NCI-H1694 treated with DMSO at 0.1 percent for 48 hours (cell line): ENCODE results near the gene NUDT1.
"Not testable (repeated sequence)": the region's sequence is repeated elsewhere in the genome, so short reads cannot be mapped to it uniquely, and the experiment has no call there.

ENCODE experiments used
- DNase-seq: peaks from one replicate; lab custom pipeline; 2025; lab: John Stamatoyannopoulos, UW

NUDT1 gene

GRCh38 chr7:2269089-2269990 lies 27.3 kb downstream of the NUDT1 start:
- not testable (repeated sequence) for DNase-seq

DNA sequence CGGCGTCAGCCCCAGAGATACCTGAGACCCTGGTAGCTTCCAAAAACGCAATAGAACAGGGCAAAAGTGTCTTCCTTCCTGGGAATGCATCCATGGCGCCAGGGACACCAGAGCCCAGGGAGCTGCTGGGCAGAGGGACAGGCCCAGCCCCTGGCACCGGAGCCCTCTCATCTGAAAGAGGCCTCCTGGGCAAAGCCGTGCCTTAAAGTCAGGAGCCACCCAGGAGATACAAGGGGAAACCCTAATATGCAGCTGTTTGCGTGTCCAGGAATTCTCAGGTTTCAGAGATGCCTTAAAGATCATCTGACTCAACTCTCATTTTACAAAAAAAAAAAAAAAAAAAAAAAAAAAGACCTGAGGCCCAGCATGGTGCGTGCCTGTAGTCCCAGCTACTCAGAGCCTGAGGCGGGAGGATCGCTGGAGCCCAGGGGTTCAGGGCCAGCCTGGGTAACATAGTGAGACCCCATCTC lies 28.0 kb downstream of the NUDT1 start:
- no peak for DNase-seq

- DNase-seq: no peak
These were observed 28.5 kb downstream of the NUDT1 start for GRCh38 chr7:2270495-2270894.

- no peak for DNase-seq
These were observed 29.4 kb downstream of the NUDT1 start for GRCh38 chr7:2271273-2272026.

DNA sequence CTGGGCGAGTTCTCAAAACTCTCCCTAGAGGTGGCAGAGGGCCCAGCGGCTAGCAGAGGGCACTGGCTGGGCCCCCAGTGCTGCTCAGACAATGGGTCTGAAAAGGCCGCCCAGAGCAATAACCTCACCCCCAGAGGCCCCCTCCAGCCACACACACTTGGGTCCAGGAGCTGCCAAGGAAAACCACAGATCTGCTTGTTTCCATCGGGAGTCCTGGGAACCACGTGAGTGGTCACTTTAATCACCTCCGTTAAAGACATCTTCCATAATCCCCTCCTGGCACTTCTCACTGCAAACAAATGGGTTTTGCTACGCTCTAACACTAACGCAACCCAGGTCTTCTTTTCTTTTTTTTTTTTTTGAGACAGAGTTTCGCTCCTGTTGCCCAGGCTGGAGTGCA lies 30.0 kb downstream of the NUDT1 start:
- no peak for DNase-seq

DNA sequence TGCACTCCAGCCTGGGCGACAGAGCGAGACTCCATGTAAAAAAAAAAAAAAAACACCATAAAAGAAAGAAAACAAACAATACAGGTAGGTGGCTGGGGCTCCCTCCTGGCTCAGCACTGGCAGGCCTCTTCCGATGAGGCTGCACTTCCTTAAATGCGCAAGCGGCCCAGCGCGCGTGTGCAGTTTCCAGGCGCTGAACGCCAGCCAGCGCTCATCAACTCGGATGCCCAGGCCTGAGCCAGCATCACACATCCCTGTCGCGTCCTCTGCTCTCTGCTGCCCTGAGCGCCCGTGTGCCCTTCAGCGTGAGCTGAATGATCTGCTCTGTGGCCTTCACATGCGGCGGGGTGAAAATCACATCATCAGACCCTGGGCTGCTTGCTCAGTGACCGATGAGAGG lies 31.8 kb downstream of the NUDT1 start:
- DNase-seq: no peak

GRCh38 chr7:2274666-2275065 lies 32.6 kb downstream of the NUDT1 start:
- DNase-seq: no peak

- no peak for DNase-seq
These were observed 33.1 kb downstream of the NUDT1 start for GRCh38 chr7:2275101-2275500.

DNA sequence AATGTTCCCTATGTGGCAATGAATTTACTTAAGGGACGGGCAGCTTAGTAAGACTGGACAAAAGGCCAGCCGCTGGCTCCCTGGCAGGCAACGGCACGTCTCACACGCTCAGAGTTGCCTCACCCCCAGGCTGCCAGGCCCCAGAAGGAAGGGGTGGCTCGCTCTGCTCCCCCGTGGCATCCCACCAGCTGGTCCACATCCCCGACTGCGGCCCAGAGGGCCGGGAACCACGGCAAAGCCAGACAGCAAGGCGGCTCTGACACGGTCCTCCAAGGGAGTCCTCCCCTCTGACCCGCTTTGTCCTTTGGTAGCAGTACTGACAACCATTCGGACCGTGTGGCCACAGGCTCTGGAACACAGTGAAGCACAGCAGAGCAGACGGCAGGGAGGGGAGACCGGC lies 34.1 kb downstream of the NUDT1 start:
- no peak for DNase-seq

DNA sequence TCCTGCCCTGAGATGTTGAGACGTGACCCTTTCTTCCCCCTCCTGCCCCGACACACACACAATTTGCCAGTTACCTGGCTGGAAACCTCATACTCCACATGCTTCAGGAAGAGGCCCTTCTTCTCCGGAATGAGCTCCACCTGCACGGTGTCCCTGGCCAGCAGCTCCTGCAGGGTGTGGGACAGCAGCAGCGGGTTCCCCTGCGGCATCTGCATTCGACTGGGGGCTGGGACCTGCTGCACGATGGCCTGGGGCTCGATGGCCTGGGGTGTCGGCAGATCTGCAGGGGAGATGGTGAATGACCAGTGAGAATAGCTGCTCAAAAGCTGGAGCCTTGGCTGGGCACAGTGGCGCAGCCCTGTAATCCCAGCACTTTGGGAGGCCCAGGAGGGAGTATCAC lies 36.0 kb downstream of the NUDT1 start:
- DNase-seq: no peak

GRCh38 chr7:2279896-2280295 lies 37.9 kb downstream of the NUDT1 start:
- DNase-seq: no peak

GRCh38 chr7:2280424-2280823 lies 38.4 kb downstream of the NUDT1 start:
- DNase-seq: no peak

GRCh38 chr7:2281541-2281940 lies 39.5 kb downstream of the NUDT1 start:
- DNase-seq: peak; percentile 44

- no peak for DNase-seq
These were observed 40.2 kb downstream of the NUDT1 start for GRCh38 chr7:2282185-2282751.

GRCh38 chr7:2283074-2283473 lies 41.0 kb downstream of the NUDT1 start:
- no peak for DNase-seq

DNA sequence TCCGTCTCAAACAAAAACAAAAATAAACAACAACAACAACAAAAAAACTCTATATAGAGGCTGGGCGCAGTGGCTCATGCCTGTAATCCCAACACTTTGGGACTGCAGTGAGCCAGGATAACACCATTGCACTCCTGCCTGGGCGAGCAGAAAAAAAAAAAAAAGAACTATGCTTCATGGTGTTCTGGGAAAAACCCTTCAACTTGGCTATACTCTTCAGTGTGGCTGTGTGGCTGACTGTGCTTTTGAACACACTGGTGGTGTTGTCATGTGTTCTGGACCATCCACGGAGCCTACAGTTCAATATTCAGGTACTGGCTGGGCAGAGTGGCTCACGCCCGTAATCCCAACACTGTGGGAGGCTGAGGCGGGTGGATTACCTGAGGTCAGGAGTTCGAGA lies 45.7 kb downstream of the NUDT1 start:
- DNase-seq: no peak

GRCh38 chr7:2288503-2288902 lies 46.5 kb downstream of the NUDT1 start:
- DNase-seq: no peak

- peak; percentile 91 for DNase-seq
These were observed 47.1 kb downstream of the NUDT1 start for GRCh38 chr7:2289111-2289586.

- no peak for DNase-seq
These were observed 47.6 kb downstream of the NUDT1 start for GRCh38 chr7:2289621-2290020.

DNA sequence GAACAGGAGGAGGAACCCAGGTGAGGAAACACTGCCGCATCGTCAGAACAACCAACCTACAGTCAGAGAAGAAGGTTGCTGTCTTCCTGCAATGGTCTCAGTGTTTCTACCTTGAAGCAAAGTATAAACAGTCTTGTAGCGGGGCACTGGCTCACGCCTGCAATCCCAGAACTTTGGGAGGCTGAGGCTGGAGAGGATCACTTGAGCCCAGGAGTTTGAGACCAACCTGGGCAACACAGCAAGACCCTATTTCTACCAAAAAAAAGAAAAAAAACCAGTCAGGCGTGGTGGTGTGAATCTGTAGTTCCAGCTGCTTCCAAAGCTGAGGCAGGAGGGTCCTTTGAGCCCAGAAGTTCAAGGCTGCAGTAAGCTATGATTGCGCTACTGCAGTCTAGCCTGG lies 48.9 kb downstream of the NUDT1 start:
- DNase-seq: no peak

- DNase-seq: no peak
These were observed 54.1 kb downstream of the NUDT1 start for GRCh38 chr7:2295936-2296620.

GRCh38 chr7:2296832-2297231 lies 54.8 kb downstream of the NUDT1 start:
- no peak for DNase-seq
